Epidermal melanocyte (primary cell): ENCODE measurements around the gene AP4E1.
"Not testable (repeated sequence)": the region's sequence is repeated elsewhere in the genome, so short reads cannot be mapped to it uniquely, and the experiment has no call there.

ENCODE experiments used
- DNase-seq: peaks from one replicate; pipeline ENCODE4 v3.0.0; 2011; ENCODE audit warnings: low spot score; ENCODE audit not compliant: insufficient read length

Gene AP4E1

DNA sequence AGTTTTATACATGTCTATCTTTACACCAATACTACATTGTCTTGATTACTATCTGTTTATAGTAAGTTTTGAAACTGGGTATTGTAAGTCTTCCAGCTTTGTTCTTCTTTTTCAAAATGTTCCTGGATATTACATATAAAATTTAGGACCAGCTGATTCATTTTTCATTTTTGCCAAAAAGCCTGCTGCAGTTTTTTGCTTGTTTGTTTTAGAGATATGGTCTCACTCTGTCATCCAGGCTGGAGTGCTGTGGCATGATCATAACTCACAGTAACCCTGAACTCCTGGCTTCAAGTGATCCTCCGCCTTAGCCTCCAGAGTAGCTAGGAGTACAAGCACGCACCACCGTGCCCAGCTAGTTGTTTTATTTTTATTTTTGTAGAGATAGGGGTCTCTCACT is 20.4 kb upstream of the AP4E1 start:
- no peak for DNase-seq

DNA sequence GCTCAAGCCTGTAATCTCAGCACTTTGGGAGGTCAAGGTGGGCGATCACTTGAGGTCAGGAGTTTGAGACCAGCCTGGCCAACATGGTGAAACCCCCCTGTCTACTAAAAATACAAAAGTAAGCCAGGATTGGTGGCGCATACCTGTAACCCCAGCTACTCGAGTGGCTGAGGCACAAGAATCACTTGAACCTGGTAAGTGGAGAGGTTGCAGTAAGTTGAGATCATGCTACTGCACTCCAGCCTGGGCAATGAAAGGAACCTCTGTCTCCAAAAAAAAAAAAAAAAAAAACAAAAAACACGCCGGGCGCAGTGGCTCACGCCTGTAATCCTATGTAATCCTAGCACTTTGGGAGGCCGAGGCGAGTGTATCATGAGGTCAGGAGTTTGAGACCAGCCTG is 18.9 kb upstream of the AP4E1 start:
- no peak for DNase-seq

DNA sequence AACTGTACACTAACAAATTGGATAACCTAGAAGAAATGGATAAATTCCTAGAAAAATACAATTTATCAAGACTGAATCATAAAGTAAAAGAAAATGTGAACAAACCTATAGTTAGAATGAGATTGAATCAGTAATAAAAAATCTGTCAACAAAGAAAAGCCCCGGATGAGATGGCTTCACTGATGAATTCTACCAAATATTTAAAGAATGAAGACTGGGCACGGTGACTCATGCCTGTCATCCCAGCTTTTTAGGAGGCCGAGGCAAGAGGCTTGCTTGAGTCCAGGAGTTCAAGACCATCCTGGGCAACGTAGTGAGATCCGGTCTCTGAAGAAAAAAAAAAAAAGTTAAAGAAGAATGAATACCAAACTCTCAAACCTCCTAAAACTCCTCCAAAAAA is 17.7 kb upstream of the AP4E1 start:
- DNase-seq: no peak

DNA sequence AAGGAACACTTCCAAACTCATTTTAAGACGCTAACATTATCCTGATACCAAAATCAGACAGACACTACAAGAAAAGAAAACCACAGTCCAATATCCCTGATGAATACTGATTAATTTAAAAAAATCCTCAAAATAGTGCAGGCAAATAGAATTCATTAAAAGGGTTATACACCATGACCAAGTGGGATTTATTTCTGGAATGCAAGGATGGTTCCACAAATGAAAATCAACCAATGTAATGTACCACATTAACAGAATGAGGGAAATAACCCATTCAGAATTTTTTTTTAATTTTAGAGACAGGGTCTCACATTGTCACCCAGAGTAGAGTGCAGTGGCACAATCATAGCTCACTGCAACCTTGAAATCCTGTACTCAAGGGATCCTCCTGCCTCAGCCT is 17.3 kb upstream of the AP4E1 start:
- no peak for DNase-seq

DNA sequence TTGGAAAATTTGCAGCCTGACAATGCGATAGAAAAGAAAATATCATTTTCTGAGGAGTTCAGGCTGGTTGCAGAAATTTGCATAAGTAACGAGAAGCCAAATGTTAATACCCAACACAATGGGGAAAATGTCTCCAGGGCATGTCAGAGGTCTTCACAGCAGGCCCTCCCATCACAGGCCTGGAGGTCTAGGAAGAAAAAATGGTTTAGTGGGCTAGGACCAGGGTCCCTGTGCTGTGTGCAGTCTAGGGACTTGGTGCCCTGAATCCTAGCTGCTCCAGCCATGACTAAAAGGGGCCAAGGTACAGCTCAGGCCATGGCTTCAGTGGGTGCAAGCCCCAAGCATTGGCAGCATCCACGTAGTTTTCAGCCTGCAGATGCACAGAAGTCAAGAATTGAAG is 14.5 kb upstream of the AP4E1 start:
- no peak for DNase-seq

DNA sequence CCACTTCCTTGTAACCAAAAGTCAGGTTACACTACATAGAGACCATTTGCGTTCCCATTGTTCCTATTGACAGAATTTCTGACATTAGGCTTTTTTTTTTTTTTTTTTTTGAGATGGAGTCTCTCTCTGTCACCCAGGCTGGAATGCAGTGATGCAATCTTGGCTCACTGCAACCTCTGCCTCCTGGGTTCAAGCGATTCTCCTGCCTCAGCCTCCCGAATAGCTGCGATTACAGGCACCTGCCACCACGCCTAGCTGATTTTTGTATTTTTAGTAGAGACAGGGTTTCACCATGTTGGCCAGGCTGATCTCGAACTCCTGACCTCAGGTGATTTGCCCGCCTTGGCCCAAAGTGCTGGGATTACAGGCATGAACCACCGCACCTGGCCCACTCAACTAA is 7.1 kb upstream of the AP4E1 start:
- DNase-seq: not testable (repeated sequence)

DNA sequence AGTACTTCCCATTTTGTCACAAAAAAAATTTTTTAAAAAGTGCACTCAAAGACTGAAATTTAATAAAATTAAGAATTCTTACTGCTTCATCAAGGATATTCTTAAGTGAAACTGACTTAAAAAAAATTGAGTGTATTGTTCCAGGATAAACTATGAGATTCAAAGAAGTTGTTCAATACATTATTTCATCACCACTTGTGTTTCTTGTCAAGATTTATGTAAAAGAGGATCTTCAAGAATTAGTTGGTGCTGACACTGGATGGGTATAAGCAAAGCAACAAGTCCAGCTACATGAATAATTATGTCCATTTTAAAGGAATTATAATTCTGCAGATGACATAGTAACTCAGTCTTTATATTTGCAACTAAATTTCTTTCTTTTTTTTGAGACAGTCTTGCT is 4.3 kb upstream of the AP4E1 start:
- DNase-seq: no peak

DNA sequence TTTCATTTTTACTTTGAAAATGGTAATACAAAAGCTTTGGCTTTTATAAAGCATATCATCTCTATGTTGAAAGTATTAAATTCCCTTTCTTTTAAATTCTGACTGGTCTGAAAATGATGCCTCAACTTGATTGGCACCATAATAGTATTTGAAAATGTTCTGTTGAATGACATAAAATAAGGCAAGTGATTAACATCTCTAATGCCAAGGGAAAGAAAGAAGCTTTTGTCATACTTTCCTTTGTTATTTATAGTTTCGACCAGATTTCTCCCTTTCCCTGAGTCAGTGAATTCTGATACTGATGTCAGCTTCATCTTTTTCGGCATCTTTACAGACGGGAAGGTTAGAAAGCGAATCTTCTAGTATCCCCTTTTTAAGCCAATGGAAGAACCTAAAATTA is 3.4 kb upstream of the AP4E1 start:
- no peak for DNase-seq

DNA sequence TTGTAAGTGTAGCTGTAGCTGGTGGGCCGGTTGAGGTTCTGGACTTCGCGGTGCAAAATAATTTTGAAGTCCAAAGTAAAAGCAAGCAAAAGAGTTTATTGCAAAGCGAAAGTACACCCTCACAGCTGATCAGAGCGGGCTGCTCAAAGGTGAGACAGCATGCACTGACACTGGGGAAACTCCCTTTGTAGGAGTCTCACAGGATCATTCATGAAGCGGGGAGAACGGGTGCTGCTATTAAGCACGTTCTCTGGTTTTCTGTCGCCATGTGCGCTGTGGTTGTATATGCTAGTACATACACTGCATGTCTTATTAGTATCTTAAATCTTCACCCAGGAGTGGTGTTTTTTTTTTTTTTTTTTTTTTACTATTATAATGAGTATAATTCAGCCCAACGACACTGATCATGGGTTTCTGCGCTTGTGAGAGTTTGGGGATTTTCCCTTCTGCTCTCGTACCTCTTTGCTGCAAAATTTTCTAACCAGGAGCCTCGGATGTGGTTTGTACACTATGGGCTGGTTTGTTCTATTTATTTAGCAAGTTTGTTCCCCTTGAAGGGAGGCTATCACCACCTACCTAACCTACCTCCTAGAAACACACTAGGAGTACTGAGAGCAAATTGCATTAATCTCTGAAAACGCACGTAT is 1.4 kb upstream of the AP4E1 start:
- no peak for DNase-seq

DNA sequence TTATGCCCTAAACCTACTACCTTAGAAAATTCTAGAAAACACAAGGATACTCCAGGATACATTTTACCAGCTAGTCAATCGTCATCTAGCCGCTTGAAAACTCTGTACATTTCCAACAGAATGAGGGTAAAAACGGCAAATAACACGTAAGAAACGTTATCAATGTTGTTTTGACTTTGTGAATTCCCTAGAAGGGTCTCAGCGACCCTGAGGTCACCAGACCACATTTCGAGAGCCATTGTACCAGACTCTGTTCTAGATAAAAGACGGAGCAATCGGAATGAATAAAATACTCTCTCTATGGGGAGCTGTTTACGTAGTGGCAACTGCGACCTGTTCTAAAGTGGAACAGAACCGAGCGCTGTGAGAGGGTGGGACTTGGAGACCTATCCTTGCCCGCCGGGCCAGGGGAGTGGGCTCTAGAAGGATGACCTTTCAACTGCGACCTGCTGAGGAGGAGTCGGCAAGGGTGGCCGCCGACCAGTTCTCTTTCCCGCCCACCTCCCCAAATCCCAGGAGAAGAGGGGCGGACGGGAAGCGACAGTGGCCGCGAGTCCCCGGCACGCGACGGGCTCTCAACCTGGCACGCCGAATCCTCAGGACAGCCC is 778 bp upstream of the AP4E1 start:
- DNase-seq: no peak

DNA sequence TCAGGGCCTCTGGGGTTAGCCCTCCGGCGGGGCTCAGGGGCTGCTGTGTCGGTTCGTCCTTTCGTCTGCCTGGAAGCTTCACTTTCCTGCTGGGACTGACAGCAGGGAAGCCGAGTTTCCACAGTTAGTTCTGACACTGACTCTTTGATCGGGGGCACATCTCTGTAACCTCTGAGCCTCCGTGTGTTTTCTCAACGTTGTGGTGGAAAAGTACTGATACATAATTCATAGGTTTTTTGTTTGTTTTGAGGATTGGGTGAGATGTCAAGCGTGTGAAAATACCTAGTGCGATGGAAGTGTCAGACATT is 481 bp downstream of the AP4E1 start:
- DNase-seq: no peak

DNA sequence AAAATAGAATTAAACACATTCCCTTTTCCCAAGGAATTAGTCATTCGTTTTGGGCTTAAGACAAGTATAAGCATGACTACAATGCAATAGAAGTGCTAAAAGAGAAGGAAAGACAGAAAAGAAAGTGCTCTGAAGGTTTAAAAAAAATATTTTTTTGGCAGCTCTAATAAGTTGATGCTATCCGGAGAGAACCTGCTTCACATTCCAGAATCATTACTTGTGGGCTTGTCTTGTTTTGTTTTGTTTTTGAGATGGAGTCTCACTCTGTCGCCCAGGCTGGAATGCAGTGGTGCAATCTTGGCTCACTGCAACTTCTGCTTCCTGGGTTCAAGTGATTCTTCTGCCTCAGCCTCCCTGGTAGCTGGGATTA is 1.9 kb downstream of the AP4E1 start:
- not testable (repeated sequence) for DNase-seq

DNA sequence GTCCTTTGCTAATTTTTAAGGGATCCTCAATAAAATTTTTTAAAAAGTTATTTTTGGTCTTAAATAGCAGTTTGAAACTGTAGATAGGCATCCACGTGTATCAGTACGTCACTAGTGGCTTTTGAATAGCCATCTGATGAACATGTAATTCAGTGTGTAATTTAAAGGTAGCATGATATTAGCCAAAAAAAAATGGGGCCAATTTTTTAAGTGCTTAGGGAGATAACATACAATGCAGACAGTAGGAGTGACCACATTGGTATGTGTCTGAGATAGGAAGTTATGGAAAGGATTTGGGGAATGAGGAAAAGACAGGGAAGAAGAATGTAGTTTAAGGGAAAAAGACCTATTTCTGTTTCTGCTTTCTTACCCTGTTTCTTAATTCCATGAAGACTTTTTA is 2.5 kb downstream of the AP4E1 start:
- DNase-seq: no peak

DNA sequence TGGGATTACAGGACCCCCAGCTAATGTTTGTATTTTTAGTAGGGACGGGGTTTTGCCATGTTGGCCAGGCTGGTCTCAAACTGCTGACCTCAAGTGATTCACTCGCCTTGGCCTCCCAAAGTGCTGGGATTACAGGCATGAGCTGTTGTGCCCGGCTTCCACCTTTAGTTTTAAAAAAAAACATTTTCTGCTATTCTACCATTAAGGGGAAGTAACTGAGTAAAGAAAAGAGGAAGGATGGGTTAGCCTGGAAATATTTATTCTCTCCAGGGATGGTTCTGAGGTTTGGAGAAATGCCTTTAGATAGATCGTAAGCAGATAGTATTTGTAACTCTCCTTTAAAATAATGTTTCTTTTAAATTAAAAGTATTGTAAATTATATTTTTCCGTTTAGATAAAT is 3.1 kb downstream of the AP4E1 start:
- no peak for DNase-seq

DNA sequence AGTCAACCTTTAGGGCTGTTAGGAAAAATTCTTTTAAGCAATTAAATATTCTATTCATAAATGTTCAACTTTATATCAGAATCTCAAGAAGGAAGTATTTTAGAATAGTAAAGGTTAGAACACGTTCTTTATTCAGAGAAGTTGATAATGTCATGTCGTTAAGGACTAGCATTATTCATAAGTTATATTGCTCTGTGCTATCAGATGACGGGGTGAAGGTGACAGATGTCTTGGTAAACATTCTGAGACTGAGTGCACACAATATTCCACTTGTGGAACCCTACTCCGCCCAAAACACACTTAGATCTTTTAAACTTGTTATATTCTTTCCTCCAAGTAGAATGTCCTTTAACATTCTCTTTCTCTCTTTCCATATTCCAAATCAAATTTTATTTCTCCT is 7.9 kb downstream of the AP4E1 start:
- DNase-seq: no peak

DNA sequence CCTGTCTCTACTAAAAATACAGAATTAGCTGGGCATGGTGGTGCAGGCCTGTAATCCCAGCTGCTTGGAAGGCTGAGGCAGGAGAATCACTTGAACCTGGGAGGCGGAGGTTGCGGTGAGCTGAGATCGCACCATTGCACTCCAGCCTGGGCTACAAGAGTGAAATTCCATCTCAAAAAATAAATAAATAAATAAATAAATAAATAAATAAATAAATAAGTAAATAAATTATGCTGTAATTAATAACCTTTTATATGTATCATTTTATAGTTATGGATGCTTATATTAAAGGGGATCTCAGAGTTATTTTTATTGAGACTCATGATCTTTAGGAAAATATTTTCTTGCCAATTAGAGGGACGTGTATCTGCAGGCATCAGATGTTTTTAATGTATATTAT is 10.9 kb downstream of the AP4E1 start:
- not testable (repeated sequence) for DNase-seq

DNA sequence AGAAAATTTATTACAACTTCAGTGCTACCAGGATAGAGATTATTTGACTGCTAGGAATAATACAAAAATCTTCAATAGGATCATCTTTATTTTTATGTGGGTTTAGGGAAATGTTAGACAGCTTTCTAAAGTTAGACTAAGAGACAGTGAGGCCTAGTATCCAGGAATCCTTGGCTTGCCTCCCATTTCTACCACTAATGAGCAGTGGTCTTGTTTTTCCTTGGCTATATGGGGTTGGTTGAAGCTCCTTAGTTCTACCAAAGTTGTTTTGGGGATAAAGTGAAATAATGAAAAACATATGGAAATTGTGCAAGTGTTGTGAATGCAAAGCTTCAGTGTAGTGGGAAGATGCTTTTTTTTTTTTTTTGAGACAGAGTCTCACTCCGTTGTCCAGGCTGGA is 16.8 kb downstream of the AP4E1 start:
- DNase-seq: peak; percentile 32

DNA sequence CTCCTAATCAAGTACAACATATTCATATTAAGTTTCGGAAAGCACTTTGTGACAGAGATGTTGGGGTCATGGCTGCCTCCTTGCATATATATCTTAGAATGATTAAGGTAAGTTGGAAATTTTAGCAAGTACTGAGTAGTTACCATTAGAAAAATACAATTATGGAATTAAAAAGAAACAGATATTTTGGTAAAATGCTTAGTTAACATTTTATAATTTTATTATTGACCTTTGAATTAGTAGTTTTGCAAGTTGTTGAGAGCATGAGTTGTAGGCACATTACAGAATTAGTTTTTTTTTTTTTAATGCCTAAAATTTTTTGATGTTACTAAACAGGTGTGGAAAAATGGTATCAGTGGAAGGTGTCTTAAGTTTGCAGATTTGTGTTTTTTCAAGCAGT is 20.6 kb downstream of the AP4E1 start:
- no peak for DNase-seq

DNA sequence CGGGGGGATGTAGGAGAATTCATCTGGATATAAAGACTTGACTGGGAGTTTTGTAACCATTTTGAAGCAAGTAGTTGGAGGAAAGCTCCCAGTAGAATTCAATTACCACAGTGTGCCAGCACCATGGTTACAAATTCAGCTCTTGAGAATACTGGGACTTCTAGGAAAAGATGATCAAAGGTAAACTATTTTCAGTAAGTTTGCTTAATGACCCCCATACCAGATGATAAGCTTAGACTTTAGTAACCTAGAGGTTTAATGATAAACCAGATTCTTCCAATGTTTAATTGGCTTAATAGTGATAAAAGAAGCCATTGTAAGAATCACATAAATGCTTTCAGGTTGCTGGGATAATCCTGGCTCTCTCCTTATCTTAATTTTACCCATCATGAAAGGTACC is 22.3 kb downstream of the AP4E1 start:
- DNase-seq: no peak

DNA sequence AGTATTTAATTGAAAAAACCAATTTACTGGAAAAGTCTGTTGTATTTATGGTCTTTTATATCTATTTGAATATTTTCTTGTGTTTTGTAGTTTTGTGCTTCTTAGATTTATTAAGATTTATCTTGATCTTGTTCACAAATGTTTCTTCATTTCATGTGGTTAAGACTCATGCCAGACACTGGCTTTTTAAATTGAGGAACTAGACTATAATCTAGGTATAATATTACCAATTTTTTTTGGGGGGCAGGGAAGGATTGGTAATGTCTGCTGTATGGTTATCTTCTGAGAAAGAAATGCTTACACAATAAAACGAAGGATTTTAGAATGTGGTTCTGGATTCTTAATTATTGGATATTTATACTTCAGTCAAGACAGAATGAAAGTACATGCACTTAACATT is 24.9 kb downstream of the AP4E1 start:
- no peak for DNase-seq

DNA sequence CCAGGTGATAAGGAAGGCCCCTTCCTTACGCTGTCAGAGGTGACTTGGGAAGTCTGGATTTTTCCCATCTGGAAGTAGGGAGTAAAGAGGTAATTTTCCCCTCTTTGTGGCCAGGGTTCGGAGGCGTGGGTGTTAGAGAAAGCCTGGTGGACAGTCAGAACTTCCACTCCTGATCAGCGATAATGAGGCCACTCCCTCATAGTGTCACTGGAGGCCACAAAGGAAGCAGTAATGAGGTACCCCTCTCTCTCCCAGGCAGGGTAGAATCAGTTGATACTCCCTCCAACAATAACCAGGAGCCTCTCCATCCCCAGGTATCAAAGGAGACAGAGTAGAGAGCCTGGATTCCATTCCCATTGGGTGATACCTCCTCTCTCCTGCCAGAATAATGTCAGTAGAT is 30.0 kb downstream of the AP4E1 start:
- no peak for DNase-seq

DNA sequence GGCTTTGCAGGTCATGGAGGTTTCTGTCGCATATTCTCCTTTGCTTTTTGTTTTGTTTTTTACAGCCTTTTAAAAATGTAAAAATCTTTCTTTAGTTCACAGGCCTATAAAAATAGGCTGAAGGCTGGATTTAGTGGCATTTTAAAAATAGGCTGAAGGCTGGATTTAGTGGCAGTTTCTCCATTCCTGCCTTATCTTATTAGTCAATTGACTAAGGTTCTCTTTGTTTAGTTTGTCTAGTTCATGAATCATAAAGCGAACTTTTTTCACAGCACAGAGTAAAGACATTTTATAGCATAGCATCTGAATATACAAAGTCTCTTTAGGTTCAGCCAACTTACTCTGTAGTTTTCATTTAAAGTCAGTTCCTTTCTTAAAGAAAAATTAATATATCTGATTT is 31.4 kb downstream of the AP4E1 start:
- DNase-seq: no peak

DNA sequence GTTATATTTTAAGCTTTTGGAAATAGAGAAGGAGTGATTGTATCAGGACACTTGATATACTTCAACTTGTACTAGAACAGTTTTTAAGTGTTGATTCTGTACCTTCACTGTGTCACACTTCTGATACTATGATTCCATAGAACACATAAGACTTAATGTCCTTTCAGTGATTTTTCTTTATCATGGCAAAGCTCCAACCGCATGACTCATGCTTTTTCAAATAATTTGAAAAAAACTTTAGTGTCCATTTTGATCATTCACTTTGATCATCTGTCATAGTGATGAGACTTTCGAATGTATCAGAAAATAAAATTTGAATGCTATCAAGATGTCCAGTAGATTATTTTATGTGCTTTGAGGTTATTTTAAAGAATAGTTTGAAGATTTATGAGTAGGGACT is 32.0 kb downstream of the AP4E1 start:
- no peak for DNase-seq

DNA sequence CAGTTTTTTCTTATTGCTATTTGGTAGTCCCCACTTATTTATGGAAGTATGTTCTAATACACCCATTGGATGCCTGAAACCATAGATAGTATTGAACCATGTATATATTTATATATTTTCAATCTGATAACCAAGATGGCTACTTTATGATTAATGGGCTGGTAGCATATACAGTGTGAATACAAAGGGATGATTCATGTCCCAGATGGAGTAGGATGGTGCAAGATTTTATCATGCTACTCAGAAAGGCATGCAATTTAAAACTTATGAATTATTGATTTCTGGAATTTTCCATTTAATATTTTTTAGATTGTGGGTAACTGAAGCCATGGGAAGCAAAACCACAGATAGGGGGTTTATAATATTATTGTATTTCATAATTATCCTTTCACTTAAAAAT is 35.2 kb downstream of the AP4E1 start:
- DNase-seq: no peak
